ENCODE measurements around the gene MAP4K5. TPM values are rescaled to one million over a fixed set of nuclear protein-coding genes. Genes with fewer than 3 reads are reported as not detected.

MAP4K5 gene
- total and polyA plus RNA-seq, 12 donors = 9.2 to 205 (median 33.4) TPM

GRCh38 chr14:50398189-50398580 is 134.2 kb downstream of the MAP4K5 start:
- WGBS, 4 donors = 79 to 92% (median 83%) methylated on average over 2 of the region's 2 CpGs
- TF ChIP-seq POLR2A (IDR thresholded peaks at IDR 0.05) (no peak), CTCF (IDR thresholded peaks at IDR 0.05) (no peak)
- DNase-seq = no peak
- intact Hi-C loops (cut with DNase I) = loop anchor here in 1 of 2 donors (10.0 kb wide), 1 partner anchor 73 kb away; no protein-coding TSS in a partner anchor
- Histone ChIP-seq H3K27ac (no peak overlapping the region), H3K9me3 (replicated peaks in 1 of 3) (no peaks in the 10 kb centered on the region), H3K4me1 (replicated peaks in 1 of 2) (peaks cover 0 to 5% of the 10 kb centered on the region in 2 donors), H3K36me3 (replicated peaks in 1 of 2) (no peaks in the 10 kb centered on the region), H3K4me3 (no peak overlapping the region), H3K27me3 (no peaks in the 10 kb centered on the region)

- H3K4me3 ChIP-seq = peak overlapping the region in 2 of 4 donors; percentile 27 to 83
- no peak for TF ChIP-seq POLR2A (IDR thresholded peaks at IDR 0.05)
- no peak for TF ChIP-seq CTCF (IDR thresholded peaks at IDR 0.05)
- H3K27ac ChIP-seq = peak overlapping the region in 4 of 5 donors; percentile 78 to 90 (median 80)
- 14 to 26% (median 17%) methylated on average over 7 to 9 of the region's 9 CpGs for WGBS, 4 donors
- no peaks in the 10 kb centered on the region for H3K27me3 ChIP-seq
- no peaks in the 10 kb centered on the region for H3K36me3 ChIP-seq (replicated peaks in 1 of 2)
- intact Hi-C loops (cut with DNase I) = loop anchor here in 1 of 2 donors (10.0 kb wide), 1 partner anchor 73 kb away; no protein-coding TSS in a partner anchor
- peaks cover 0 to 5% of the 10 kb centered on the region in 2 donors for H3K4me1 ChIP-seq (replicated peaks in 1 of 2)
- H3K9me3 ChIP-seq (replicated peaks in 1 of 3) = no peaks in the 10 kb centered on the region
- DNase-seq = peak; percentile 40 to 78 (median 63)
Measured at GRCh38 chr14:50397390-50398188, 134.8 kb downstream of the MAP4K5 start.

- 0 to 1% (median 0%) methylated on average over 6 to 77 of the region's 77 CpGs for WGBS, 4 donors
- H3K4me3 ChIP-seq = peak within 1 kb of the TSS; percentile 19 to 83 (median 40)
- TF ChIP-seq CTCF (IDR thresholded peaks at IDR 0.05) = no peak
- peak in 1 of 2 donors; percentile 54 for TF ChIP-seq POLR2A (IDR thresholded peaks at IDR 0.05)
- peak; percentile 63 to 74 (median 70) for DNase-seq
- intact Hi-C loops (cut with DNase I) = loop anchor here in 1 of 2 donors (10.0 kb wide), 1 partner anchor 72 kb away; no protein-coding TSS in a partner anchor
- H3K9me3 ChIP-seq (replicated peaks in 1 of 3) = no peaks in the 10 kb centered on the region
- peak within 1 kb of the TSS in 4 of 5 donors; percentile 78 to 90 (median 80) for H3K27ac ChIP-seq
- H3K4me1 ChIP-seq (replicated peaks in 1 of 2) = peaks cover 0 to 5% of the 10 kb centered on the region in 2 donors
- H3K27me3 ChIP-seq = no peaks in the 10 kb centered on the region
- no peaks in the 10 kb centered on the region for H3K36me3 ChIP-seq (replicated peaks in 1 of 2)
Measured at GRCh38 chr14:50396631-50397389, 135.6 kb downstream of the MAP4K5 start, which contains the start of gene CDKL1. CDKL1 (minus strand) TSS chr14:50396881; CDS start chr14:50395868, 1,013 bp downstream.

GRCh38 chr14:50395448-50395847 is 136.9 kb downstream of the MAP4K5 start:
- TF ChIP-seq POLR2A (IDR thresholded peaks at IDR 0.05) (no peak), CTCF (IDR thresholded peaks at IDR 0.05) (no peak)
- H3K36me3 ChIP-seq (replicated peaks in 1 of 2) = no peaks in the 10 kb centered on the region
- H3K27me3 ChIP-seq = no peaks in the 10 kb centered on the region
- H3K4me3 ChIP-seq = peak overlapping the region in 2 of 4 donors; percentile 27 to 83
- 32 to 53% (median 38%) methylated on average over 5 of the region's 5 CpGs for WGBS, 4 donors
- H3K27ac ChIP-seq = peak overlapping the region in 3 of 5 donors; percentile 36 to 80 (median 78)
- peak; percentile 51 to 76 (median 69) for DNase-seq
- intact Hi-C loops (cut with DNase I) = loop anchor here in 1 of 2 donors (10.0 kb wide), 1 partner anchor 71 kb away; no protein-coding TSS in a partner anchor
- H3K9me3 ChIP-seq (replicated peaks in 1 of 3) = no peaks in the 10 kb centered on the region
- H3K4me1 ChIP-seq (replicated peaks in 1 of 2) = peaks cover 0 to 5% of the 10 kb centered on the region in 2 donors

All from adrenal gland (tissue), 12 donors.